HepG2 (cell line): Measurements from ENCODE around the gene MAPK13. TPM values are rescaled to one million over a fixed set of nuclear protein-coding genes. Genes with fewer than 3 reads are reported as not detected.

ENCODE experiments used
- ARNTL ChIP-seq: sonication (generic); formaldehyde crosslinking; IDR thresholded peaks from 2 replicates; pipeline ENCODE4 v1.4.0; 2020; ENCODE audit warnings: mild to moderate bottlenecking, missing genetic modification reagents
- ASH2L ChIP-seq: fragments of 300-600, 200-600 bp; sonication (generic); IDR thresholded peaks from 2 replicates; pipeline ENCODE4 v1.7.0; 2017; ENCODE audit warnings: low read depth, mild to moderate bottlenecking, moderate library complexity, mixed read lengths, low read length; ENCODE audit not compliant: insufficient read length
- ATF7 ChIP-seq, 2 experiments: fragments of 450-650 bp in 1 of 2; sonication (generic) in 1 of 2; formaldehyde crosslinking in 1 of 2; IDR thresholded peaks; 2 replicates each; pipeline versions ENCODE4 v1.4.0 to v1.6.1; 2016 to 2020; ENCODE audit warnings: antibody characterized with exemption in 1 of 2, mild to moderate bottlenecking in 1 of 2, missing genetic modification reagents in 1 of 2
- CC2D1A ChIP-seq: sonication (generic); formaldehyde crosslinking; IDR thresholded peaks from 2 replicates; pipeline ENCODE4 v1.8.1; 2023; ENCODE audit warnings: mild to moderate bottlenecking, missing genetic modification reagents
- DMAP1 ChIP-seq: IDR thresholded peaks from 2 replicates; pipeline ENCODE4 v1.6.1; 2016
- ELF3 ChIP-seq: IDR thresholded peaks from 2 replicates; pipeline ENCODE4 v1.6.1; 2016; ENCODE audit warnings: missing genetic modification reagents, missing compliant biosample characterization
- GFI1 ChIP-seq: sonication (generic); formaldehyde crosslinking; IDR thresholded peaks from 2 replicates; pipeline ENCODE4 v1.5.0; 2020; ENCODE audit warnings: missing genetic modification reagents, mild to moderate bottlenecking, borderline replicate concordance
- HDAC2 ChIP-seq: sonication (generic); formaldehyde crosslinking; IDR thresholded peaks from 2 replicates; pipeline ENCODE4 v1.4.0; 2020; ENCODE audit warnings: missing genetic modification reagents
- HMG20A ChIP-seq: IDR thresholded peaks from 2 replicates; pipeline ENCODE4 v1.6.1; 2016; ENCODE audit warnings: borderline replicate concordance
- HMG20B ChIP-seq: conservative IDR thresholded peaks from 2 replicates; pipeline ENCODE4 v1.6.1; 2016; ENCODE audit warnings: missing genetic modification reagents, missing compliant biosample characterization
- ISX ChIP-seq: sonication (generic); formaldehyde crosslinking; conservative IDR thresholded peaks from 2 replicates; pipeline ENCODE4 v1.5.0; 2020; ENCODE audit warnings: missing genetic modification reagents
- KAT2B ChIP-seq: fragments of 150-350 bp; IDR thresholded peaks from 2 replicates; pipeline ENCODE4 v1.6.1; 2014; ENCODE audit warnings: low read depth, low read length, borderline replicate concordance
- KDM1A ChIP-seq: IDR thresholded peaks from 2 replicates; pipeline ENCODE4 v1.6.1; 2016; ENCODE audit warnings: missing compliant biosample characterization
- KMT2B ChIP-seq: IDR thresholded peaks from 2 replicates; pipeline ENCODE4 v1.6.1; 2016; ENCODE audit warnings: missing genetic modification reagents, missing compliant biosample characterization
- MAFK ChIP-seq, 2 experiments: IDR thresholded peaks in 1 of 2; conservative IDR thresholded peaks in 1 of 2; 2 replicates each; pipeline ENCODE4 v1.6.1; 2011; ENCODE audit warnings: improper control_type of control experiment in 2 of 2, low read length in 2 of 2
- POLR2A ChIP-seq, 2 experiments: IDR thresholded peaks; 2 replicates each; pipeline ENCODE4 v1.6.1; 2011; ENCODE audit warnings: low read depth in 2 of 2, low read length in 2 of 2, mild to moderate bottlenecking in 1 of 2, moderate library complexity in 1 of 2; ENCODE audit not compliant: insufficient read depth in 1 of 2
- POLR2G ChIP-seq: fragments of 200-400 bp; formaldehyde crosslinking; IDR thresholded peaks from 2 replicates; pipeline ENCODE4 v1.6.1; 2018; ENCODE audit warnings: mild to moderate bottlenecking, low read depth, low read length, moderate library complexity
- PPARG ChIP-seq: conservative IDR thresholded peaks from 2 replicates; pipeline ENCODE4 v1.6.1; 2016; ENCODE audit warnings: missing biosample characterization, missing genetic modification reagents
- RBFOX2 ChIP-seq: fragments of 200-400 bp; formaldehyde crosslinking; IDR thresholded peaks from 2 replicates; pipeline ENCODE4 v1.6.1; 2017; ENCODE audit warnings: low read depth, mild to moderate bottlenecking, low read length
- RBM22 ChIP-seq: fragments of 200-400 bp; formaldehyde crosslinking; optimal IDR thresholded peaks from 2 replicates; pipeline ENCODE3; 2017; ENCODE audit warnings: mild to moderate bottlenecking, low read length, moderate library complexity
- SALL1 ChIP-seq: sonication (generic); formaldehyde crosslinking; IDR thresholded peaks from 2 replicates; pipeline ENCODE4 v1.8.0; 2022; ENCODE audit warnings: mild to moderate bottlenecking, missing genetic modification reagents
- SP1 ChIP-seq, 2 experiments: fragments of 450-650 bp in 1 of 2; sonication (generic) in 1 of 2; formaldehyde crosslinking in 1 of 2; IDR thresholded peaks; 2 replicates each; pipeline versions ENCODE4 v1.4.0 to v1.6.1; 2016 to 2020; ENCODE audit warnings: missing genetic modification reagents in 1 of 2
- STAG1 ChIP-seq: sonication (generic); formaldehyde crosslinking; IDR thresholded peaks from 2 replicates; pipeline ENCODE4 v1.4.0; 2020; ENCODE audit warnings: missing genetic modification reagents
- ZBTB21 ChIP-seq: sonication (generic); formaldehyde crosslinking; IDR thresholded peaks from 2 replicates; pipeline ENCODE4 v1.4.0; 2020; ENCODE audit warnings: missing genetic modification reagents
- ZFP36L1 ChIP-seq: sonication (generic); formaldehyde crosslinking; IDR thresholded peaks from 2 replicates; pipeline ENCODE4 v1.8.0; 2022; ENCODE audit warnings: mild to moderate bottlenecking, missing genetic modification reagents, moderate library complexity
- ZNF205 ChIP-seq: IDR thresholded peaks from 2 replicates; pipeline ENCODE4 v1.6.1; 2018; ENCODE audit warnings: missing biosample characterization, missing genetic modification reagents
- ZNF563 ChIP-seq: sonication (generic); formaldehyde crosslinking; IDR thresholded peaks from 2 replicates; pipeline ENCODE4 v1.8.0; 2022; ENCODE audit warnings: mild to moderate bottlenecking, moderate library complexity, missing genetic modification reagents
- ZNF589 ChIP-seq: sonication (generic); formaldehyde crosslinking; conservative IDR thresholded peaks from 2 replicates; pipeline ENCODE4 v1.8.0; 2022; ENCODE audit warnings: mild to moderate bottlenecking, moderate library complexity, missing genetic modification reagents
- ZNF746 ChIP-seq: sonication (generic); formaldehyde crosslinking; IDR thresholded peaks from 2 replicates; pipeline ENCODE4 v1.8.0; 2022; ENCODE audit warnings: mild to moderate bottlenecking, missing genetic modification reagents
- ZNF772 ChIP-seq: sonication (generic); formaldehyde crosslinking; IDR thresholded peaks from 2 replicates; pipeline ENCODE4 v1.5.0; 2020; ENCODE audit warnings: mild to moderate bottlenecking, missing genetic modification reagents
- ZNF878 ChIP-seq: sonication (generic); formaldehyde crosslinking; IDR thresholded peaks from 2 replicates; pipeline ENCODE4 v1.8.1; 2023; ENCODE audit warnings: mild to moderate bottlenecking, missing genetic modification reagents, moderate library complexity
- polyA plus RNA-seq, 8 experiments: library from polyadenylated mRNA; depleted of rRNA in 3 of 8; stranded (reverse) in 7 of 8; unstranded in 1 of 8; fragments of >200 nt; fragmentation: Illumina TruSeq in 4 of 8; extraction: Trizol in 4 of 8; gene quantifications; 2 replicates each; pipeline versions ENCODE4 v1.2.1 to v1.2.3, GENCODE V29; 2011 to 2016; ENCODE audit warnings: low read depth in 4 of 8, missing spikeins in 1 of 8, mixed read lengths in 1 of 8; ENCODE audit not compliant: insufficient read depth in 1 of 8
- total RNA-seq, 5 experiments: library from RNA; depleted of rRNA; stranded (reverse); fragments of >200 nt; fragmentation: Illumina TruSeq; extraction: Trizol; gene quantifications; 2 replicates each; pipeline ENCODE4 v1.2.3, GENCODE V29; 2016; ENCODE audit warnings: low read depth in 1 of 5
- TF ChIP-seq, protein P1 (sequence below): sonication (generic); formaldehyde crosslinking; IDR thresholded peaks from 2 replicates; pipeline ENCODE4 v1.4.0; 2020; ENCODE audit warnings: missing genetic modification reagents, borderline replicate concordance

The MAPK13 gene
- total and polyA plus RNA-seq, 2 of the 13 experiments (the other 11 are each of a cell fraction or from before 2014, with no cell fraction given) = 12.7 to 43.4 TPM

DNA sequence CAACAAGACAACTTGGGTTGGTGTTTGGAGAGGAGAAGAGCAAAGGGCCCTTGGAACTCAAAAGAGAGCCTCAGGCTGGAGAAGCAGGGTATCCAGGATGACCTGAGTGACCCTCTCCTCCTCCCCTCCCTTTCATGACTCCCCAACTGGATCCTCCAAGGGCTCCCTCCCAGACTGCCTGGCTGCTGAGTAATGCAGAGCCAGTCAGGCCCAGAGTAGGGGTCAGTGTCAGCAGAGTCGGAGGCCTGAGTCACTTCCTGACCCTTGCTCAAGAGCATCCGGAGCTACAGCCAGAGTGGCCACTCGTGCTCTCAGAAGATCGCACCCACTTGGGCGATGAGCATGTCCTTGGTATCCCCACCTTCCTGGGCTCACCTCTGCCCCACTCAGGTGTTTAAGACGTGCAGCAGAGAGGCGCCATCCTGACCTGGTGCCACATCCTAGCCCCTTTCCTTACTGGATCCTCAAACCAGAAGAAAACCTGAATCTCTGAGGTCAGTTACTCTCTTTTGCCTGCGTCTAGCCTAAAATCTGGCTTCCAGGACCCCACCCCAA lies 2.8 kb upstream of the MAPK13 start (continued):
- peak; percentile 66; the same call in 1 of the 2 replicates for TF ChIP-seq HDAC2 (CRISPR knock-in tag)
- TF ChIP-seq GFI1 = peak; percentile 48; the same call in 1 of the 2 replicates
- peak; percentile 80 for TF ChIP-seq POLR2G
- TF ChIP-seq ZFP36L1 (CRISPR knock-in tag) = peak; percentile 49; the same call in 1 of the 2 replicates
- TF ChIP-seq RBFOX2 = no peak
- 0 out of 2 replicates have a peak, but pooled peaks have one; percentile 58 for TF ChIP-seq ZNF746 (CRISPR knock-in tag)
- no peak; the same call in 1 of the 2 replicates for TF ChIP-seq KMT2B
- no peak for TF ChIP-seq KAT2B
- peak; percentile 78; the same call in 1 of the 2 replicates for TF ChIP-seq ZNF878 (CRISPR knock-in tag)
- peak; percentile 50 to 72 for TF ChIP-seq MAFK (conservative IDR thresholded peaks at IDR 0.05 in 1 of 2, IDR thresholded peaks at IDR 0.05 in 1 of 2; ENCODE audit: low read length in 2 of 2)
- peak; percentile 92 for TF ChIP-seq PPARG (CRISPR knock-in tag)
- peak; percentile 86 for TF ChIP-seq ELF3 (CRISPR knock-in tag)
- no peak for TF ChIP-seq ISX (CRISPR knock-in tag)
- TF ChIP-seq ARNTL (CRISPR knock-in tag) = no peak
- TF ChIP-seq ZBTB21 (CRISPR knock-in tag) = no peak
- TF ChIP-seq ZNF563 (CRISPR knock-in tag) = no peak; the same call in 1 of the 2 replicates
- peak; percentile 50; the same call in 1 of the 2 replicates for TF ChIP-seq ZNF589 (CRISPR knock-in tag)
- TF ChIP-seq DMAP1 (CRISPR knock-in tag) = 0 out of 2 replicates have a peak, but pooled peaks have one; percentile 30
- TF ChIP-seq HMG20B = no peak
- TF ChIP-seq ASH2L = peak; percentile 35
- TF ChIP-seq RBM22 = no peak
- no peak for TF ChIP-seq SP1 (IDR thresholded peaks at IDR 0.05)
- 0 out of 2 replicates have a peak, but pooled peaks have one; percentile 22 for TF ChIP-seq SP1 (CRISPR knock-in tag; IDR thresholded peaks at IDR 0.05)
- peak; percentile 84; the same call in 1 of the 2 replicates for TF ChIP-seq ZNF205 (CRISPR knock-in tag)
- TF ChIP-seq POLR2A (IDR thresholded peaks at IDR 0.05; ENCODE audit: insufficient read depth in 1 of 2, low read depth in 2 of 2, low read length in 2 of 2) = peak in 1 of 2 experiments; percentile 41; a peak in 1 of 4 replicates
- TF ChIP-seq CC2D1A (CRISPR knock-in tag) = peak; percentile 21; the same call in 1 of the 2 replicates
- TF ChIP-seq, protein P1, sequence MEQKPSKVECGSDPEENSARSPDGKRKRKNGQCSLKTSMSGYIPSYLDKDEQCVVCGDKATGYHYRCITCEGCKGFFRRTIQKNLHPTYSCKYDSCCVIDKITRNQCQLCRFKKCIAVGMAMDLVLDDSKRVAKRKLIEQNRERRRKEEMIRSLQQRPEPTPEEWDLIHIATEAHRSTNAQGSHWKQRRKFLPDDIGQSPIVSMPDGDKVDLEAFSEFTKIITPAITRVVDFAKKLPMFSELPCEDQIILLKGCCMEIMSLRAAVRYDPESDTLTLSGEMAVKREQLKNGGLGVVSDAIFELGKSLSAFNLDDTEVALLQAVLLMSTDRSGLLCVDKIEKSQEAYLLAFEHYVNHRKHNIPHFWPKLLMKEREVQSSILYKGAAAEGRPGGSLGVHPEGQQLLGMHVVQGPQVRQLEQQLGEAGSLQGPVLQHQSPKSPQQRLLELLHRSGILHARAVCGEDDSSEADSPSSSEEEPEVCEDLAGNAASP = peak; percentile 42; the same call in 1 of the 2 replicates
- TF ChIP-seq KDM1A (CRISPR knock-in tag) = 0 out of 2 replicates have a peak, but pooled peaks have one; percentile 38
- TF ChIP-seq STAG1 (CRISPR knock-in tag) = peak; percentile 18; the same call in 1 of the 2 replicates
- peak; percentile 89 for TF ChIP-seq SALL1 (CRISPR knock-in tag)
- TF ChIP-seq HMG20A = peak; percentile 73; the same call in 1 of the 2 replicates
- TF ChIP-seq ZNF772 (CRISPR knock-in tag) = no peak
- no peak for TF ChIP-seq ATF7 (IDR thresholded peaks at IDR 0.05)
- 0 out of 2 replicates have a peak, but pooled peaks have one; percentile 48 for TF ChIP-seq ATF7 (CRISPR knock-in tag; IDR thresholded peaks at IDR 0.05)
